NCI-H526 treated with DMSO at 0.1 percent for 48 hours (cell line): ENCODE measurements around the gene SLC38A6.
"Not testable (repeated sequence)": the region's sequence is repeated elsewhere in the genome, so short reads cannot be mapped to it uniquely, and the experiment has no call there.

Experiments
- DNase-seq: peaks from one replicate; lab custom pipeline; 2025; lab: John Stamatoyannopoulos, UW

SLC38A6 gene

GRCh38 chr14:61063461-61063860, 82.4 kb downstream of the SLC38A6 start:
- peak; percentile 92 for DNase-seq

- DNase-seq: no peak
Measured at GRCh38 chr14:61064210-61064609, 83.2 kb downstream of the SLC38A6 start.

DNA sequence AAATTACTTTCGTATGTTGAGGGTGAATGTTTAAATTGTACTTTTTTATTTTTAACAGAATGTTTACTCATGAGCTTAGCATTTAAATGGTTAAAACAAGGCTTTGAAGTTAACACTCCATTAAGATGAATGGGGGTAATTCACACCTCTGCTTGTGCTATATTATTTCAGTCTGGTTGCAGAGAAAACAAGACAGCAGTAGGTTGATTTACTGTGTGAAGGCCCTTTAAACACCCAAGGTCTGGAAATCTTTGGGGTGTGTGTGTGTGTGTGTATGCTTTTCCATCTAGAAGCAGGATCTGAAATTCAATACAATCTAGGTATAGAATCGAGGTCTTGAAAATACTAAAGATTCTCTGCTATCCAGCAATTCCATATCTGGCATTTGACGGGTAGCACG, 83.8 kb downstream of the SLC38A6 start:
- DNase-seq: no peak

DNA sequence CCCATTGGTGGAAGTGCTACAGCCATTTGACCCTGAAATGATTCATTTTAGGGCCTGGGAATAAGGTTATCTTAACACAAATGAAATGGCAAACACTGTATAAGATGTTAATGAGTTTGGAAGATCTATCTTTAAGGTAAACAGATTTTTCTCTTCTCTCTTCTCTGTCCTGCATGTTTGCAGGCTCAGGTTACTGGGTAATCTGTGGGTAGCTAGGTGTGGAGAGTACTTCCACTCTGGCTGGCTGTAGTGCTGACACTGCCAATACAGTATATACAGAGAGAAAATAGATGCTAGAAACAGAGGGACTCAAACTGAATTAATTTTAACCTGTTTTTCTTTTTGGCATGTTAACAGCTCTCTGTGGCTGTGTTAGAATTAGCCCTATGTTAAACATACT, 84.6 kb downstream of the SLC38A6 start:
- DNase-seq: peak; percentile 49

GRCh38 chr14:61072442-61072841, 91.4 kb downstream of the SLC38A6 start:
- DNase-seq: not testable (repeated sequence)

DNA sequence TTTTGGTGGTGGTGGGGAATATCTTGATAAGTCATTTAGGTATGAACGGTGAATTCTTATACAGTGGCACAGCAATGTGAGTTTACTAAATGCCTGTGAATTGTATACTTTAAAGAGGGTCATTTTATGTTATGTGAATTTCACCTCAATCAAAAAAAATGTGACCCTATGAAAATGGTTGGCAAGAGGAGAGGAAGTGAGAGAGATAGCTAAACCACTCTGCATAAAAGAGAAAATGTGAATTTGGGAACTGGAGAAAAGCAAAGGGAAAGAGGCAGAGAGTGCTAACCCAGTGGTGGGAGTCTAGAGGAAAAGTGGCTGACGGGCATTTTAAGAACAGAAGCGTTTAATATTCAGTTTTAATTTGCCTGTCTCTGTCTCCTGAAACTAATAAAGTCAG, 93.8 kb downstream of the SLC38A6 start:
- no peak for DNase-seq

GRCh38 chr14:61076556-61076955, 95.5 kb downstream of the SLC38A6 start:
- DNase-seq: no peak

DNA sequence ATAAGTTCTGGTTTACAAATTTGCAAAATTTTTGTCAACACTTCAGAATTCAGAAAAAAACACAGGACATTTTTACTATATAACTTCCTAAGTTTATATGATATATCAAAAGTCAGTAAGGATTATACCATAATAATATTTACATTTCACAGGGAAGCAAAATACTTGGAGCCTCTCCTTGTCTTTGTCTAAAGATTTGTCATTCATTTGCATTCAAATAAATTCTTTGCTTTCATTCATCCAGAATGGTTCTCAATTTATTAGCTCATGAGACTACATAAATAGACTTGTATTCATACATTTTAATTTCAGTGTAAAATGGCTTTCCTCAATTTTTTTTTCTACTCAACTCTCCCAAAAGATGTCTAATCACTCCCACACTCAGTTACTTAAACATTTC, 96.4 kb downstream of the SLC38A6 start:
- no peak for DNase-seq

GRCh38 chr14:61077951-61078720, 97.1 kb downstream of the SLC38A6 start:
- no peak for DNase-seq

DNA sequence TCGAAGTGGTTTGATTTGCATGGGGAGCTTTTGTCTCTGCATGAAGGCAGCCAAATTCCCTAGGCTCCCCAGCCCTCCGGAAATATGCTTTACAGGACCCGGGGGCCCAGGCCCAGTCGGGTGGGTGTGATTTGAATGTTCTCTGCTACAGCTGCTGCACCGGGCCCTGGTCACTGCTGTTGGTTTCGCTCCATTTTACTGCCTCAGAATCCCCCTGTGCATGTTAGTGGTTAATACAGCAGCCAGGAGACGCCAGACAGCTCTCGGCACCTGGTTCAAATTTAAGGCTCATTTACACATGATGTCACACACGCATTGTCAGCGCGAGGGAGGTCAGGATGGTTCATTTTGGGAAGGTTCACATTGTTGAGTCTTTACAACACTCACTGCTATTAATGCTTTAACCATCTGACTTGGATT, 99.6 kb downstream of the SLC38A6 start:
- peak; percentile 95 for DNase-seq

DNA sequence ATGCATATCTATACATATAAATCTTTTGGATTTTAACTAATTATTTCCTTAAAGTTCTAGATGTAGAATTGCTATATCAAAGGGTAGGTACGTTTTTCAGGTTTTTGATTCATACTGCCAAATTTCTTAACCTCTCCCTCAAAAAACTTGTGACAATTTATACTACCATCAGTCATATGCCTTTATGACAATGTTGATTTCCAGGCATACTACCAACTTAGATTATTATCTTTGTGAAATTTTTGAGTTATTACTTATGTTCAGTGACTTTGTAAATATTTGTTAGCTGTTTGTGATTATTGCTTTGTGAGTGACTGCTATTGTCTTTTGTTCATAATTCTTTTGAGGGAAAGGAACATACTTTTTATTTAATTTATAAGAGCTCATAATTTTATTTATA, 107.0 kb downstream of the SLC38A6 start:
- no peak for DNase-seq

- DNase-seq: no peak
Measured at GRCh38 chr14:61089126-61089750, 108.2 kb downstream of the SLC38A6 start.

DNA sequence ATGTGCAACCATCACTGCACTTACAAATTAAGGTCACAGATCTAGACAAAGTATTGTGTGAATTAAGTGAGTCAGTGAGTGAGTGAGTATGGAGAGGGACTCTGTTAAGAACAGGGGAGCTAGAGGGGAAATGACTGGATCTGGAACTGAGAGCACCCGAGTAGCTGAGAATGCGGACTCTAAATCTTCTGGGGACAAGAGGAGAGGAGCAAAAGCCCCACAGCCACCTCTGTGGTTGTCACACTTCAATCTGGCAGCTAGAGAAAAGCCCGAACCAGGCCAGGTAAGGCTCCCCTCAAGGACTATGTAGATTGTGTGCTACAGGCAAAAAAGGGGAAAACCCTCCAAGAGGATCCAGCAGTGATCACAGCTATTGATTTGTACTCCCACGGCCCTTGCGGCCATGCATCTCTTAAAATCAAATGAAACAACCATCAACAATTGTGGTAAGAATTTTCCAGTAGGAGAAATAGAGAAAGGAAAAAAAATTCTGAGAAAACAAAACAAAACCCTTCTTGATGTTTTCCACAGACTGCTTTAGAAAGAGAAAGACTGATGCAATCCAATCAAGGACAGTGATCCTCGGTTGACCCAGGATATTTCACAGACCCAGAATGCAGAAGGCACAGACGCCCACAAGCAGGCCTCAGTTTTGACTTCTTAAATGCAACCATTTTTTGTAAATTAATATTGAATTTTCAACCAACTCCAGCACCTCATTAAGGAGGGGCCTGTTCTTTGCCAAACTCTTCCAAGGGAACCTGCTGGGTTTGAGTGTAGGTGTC, 109.6 kb downstream of the SLC38A6 start:
- DNase-seq: no peak

DNA sequence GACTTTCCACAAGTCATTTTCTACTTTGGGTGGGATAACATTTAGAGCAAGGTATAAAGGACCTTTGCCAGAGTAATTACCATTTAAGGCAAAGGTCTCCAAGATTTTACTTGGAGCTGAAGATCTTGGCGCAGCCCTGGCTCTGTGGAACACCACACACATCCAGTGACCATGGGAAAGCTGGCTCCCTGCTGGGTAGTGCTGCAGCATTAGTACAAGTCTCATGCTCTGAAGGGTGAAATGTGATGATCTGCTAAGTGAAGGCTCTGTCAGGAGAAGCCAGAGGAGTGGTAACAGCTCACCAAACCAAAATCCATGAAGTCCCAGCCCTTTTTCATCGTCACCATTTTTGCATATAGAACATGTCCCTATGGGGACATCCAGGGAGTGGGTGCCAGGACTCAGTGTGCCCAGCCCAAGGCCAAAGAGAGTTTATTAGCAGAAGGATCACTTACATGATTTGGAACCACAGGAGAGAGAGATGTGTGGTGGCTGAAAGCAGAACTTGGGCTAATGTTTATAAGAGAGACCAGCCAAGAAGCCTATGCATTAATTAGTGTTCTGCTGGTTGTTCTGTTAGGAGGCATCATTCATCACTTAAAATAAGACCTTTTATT, 110.7 kb downstream of the SLC38A6 start:
- no peak for DNase-seq

DNA sequence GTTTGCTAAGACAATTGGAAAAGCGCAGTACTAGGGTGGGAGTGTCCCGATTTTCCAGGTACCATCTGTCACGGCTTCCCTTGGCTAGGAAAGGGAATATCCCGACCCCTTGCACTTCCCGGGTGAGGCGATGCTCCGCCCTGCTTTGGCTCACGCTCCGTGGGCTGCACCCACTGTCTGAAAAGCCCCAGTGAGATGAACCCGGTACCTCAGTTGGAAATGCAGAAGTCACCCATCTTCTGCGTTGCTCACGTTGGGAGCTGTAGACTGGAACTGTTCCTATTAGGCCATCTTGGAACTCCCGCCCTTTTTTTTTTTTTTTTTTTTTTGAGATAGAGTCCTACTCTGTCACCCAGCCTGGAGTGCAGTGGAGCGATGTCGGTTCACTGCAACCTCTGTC, 117.1 kb downstream of the SLC38A6 start:
- not testable (repeated sequence) for DNase-seq

DNA sequence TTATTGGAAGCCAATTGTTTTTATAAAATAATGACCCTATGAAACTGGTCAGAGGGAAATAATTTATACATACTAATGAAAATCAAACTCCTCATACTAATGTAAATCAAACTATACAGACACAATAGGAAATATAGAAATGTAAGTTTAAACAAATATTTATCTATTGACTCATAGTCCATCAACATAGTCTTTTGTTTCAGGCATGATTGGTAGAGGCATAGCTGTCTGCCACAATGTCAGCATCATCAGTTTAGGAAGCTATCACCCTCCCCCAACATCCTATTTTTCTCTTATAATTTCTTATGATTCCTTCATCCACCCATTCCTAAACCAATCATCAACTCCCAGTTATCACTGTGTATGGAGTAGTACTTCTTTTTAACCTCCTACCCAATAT, 117.7 kb downstream of the SLC38A6 start:
- no peak for DNase-seq

GRCh38 chr14:61099216-61099835, 118.3 kb downstream of the SLC38A6 start:
- no peak for DNase-seq

DNA sequence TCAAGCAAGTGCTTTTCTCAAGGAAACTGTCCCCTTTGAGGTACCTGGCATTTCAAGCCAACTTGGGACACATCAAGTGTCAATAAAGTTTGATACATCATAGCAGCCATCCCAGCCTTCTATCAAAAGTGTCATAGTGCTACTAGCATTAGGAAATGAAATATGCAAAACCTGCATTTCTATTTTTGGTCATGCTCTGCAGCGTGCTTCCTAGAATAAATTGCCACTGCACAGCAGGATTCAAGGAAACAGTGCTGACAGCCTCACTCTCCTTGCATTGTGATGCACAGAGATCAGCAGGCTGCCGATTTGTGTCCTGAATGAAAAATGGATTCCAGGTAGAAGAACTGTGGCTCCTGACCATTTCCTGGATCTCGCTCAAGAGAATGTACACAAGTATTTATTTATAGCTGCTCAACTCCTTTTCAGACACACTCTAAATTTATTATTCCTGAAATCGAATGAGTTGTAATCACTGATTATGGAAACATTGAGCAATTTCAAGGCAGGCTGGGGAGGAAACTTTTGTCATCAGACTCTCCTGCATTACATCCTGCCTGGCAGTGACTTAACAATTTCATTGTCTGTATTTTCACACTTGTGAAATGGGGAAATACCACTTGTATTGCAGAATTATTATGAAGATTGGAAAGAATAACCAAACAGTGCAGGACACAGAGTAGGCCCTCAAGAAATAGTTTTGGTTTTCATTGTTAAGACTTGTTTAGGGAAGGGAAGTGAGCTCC, 120.9 kb downstream of the SLC38A6 start:
- DNase-seq: peak; percentile 44
